SK-N-SH (cell line): ENCODE measurements around the gene CRTC3. TPM values are rescaled to one million over a fixed set of nuclear protein-coding genes. Genes with fewer than 3 reads are reported as not detected.

Experiments used
- CTCF ChIA-PET: fragments of 300-600, 350-600 bp; formaldehyde crosslinking; extraction: SDS; loops from one replicate; lab custom pipeline; 2021; lab: Yijun Ruan, JAX
- POLR2A ChIA-PET: fragments of 350-600 bp; sonication (Branson Sonifier 250); formaldehyde crosslinking; extraction: SDS; loops from one replicate; lab custom pipeline; 2020; ENCODE audit warnings: antibody characterized with exemption, inconsistent platforms; lab: Yijun Ruan, JAX
- DNase-seq: peaks from one replicate; pipeline ENCODE4 v3.0.0; 2012
- H2AFZ ChIP-seq: fragments of 200-600 bp; sonication (generic); 2 replicates; pipeline ENCODE4 v1.8.1; 2016; ENCODE audit warnings: antibody characterized with exemption, mild to moderate bottlenecking, low read depth
- H3F3A ChIP-seq: fragments of 200-600 bp; sonication (generic); replicated peaks from 2 replicates; pipeline ENCODE3; 2016; ENCODE audit warnings: antibody characterized with exemption, mild to moderate bottlenecking; ENCODE audit not compliant: insufficient read depth
- H3K27ac ChIP-seq, 2 experiments: fragments of 200-500 bp in 1 of 2; fragments of 200-600 bp in 1 of 2; sonication (Bioruptor generic) in 1 of 2; sonication (generic), shearing (Covaris generic) in 1 of 2; 2 replicates each; pipeline versions ENCODE4 v1.5.1 to v1.6.1; 2014 to 2016; ENCODE audit warnings: low read depth in 2 of 2, inconsistent platforms in 1 of 2, low read length in 1 of 2, mild to moderate bottlenecking in 1 of 2, mixed read lengths in 1 of 2
- H3K27me3 ChIP-seq: fragments of 200-600 bp; sonication (generic), shearing (Covaris generic); 2 replicates; pipeline ENCODE4 v1.6.1; 2016; ENCODE audit warnings: mixed run types; ENCODE audit not compliant: insufficient read depth
- H3K36me3 ChIP-seq, 2 experiments: fragments of 200-500 bp in 1 of 2; fragments of 200-600 bp in 1 of 2; sonication (Bioruptor generic) in 1 of 2; sonication (generic) in 1 of 2; replicated peaks in 1 of 2; 2 replicates each; pipeline versions ENCODE3 to v1.5.1; 2014 to 2016; ENCODE audit warnings: low read length in 1 of 2, mild to moderate bottlenecking in 1 of 2; ENCODE audit not compliant: insufficient read depth in 2 of 2, control insufficient read depth in 1 of 2
- H3K4me1 ChIP-seq, 2 experiments: fragments of 200-500 bp in 1 of 2; fragments of 200-600 bp in 1 of 2; sonication (Bioruptor generic) in 1 of 2; sonication (generic), shearing (Covaris generic) in 1 of 2; 2 replicates each; pipeline versions ENCODE4 v1.5.1 to v1.6.1; 2014 to 2016; ENCODE audit warnings: low read depth in 1 of 2, low read length in 1 of 2, mixed run types in 1 of 2; ENCODE audit not compliant: insufficient read depth in 2 of 2, control insufficient read depth in 1 of 2
- H3K4me2 ChIP-seq: fragments of 200-600 bp; sonication (generic), shearing (Covaris generic); 2 replicates; pipeline ENCODE4 v1.6.1; 2017; ENCODE audit warnings: mixed run types
- H3K4me3 ChIP-seq, 2 experiments: fragments of 200-500 bp in 1 of 2; fragments of 200-600 bp in 1 of 2; sonication (Bioruptor generic) in 1 of 2; sonication (generic), shearing (Covaris generic) in 1 of 2; 2 replicates each; pipeline versions ENCODE4 v1.5.1 to v1.8.1; 2014 to 2016; ENCODE audit warnings: low read depth in 2 of 2, inconsistent platforms in 1 of 2, low read length in 1 of 2, mild to moderate bottlenecking in 1 of 2, mixed read lengths in 1 of 2, moderate library complexity in 1 of 2
- H3K79me2 ChIP-seq: fragments of 200-600 bp; sonication (generic); 2 replicates; pipeline ENCODE4 v1.8.1; 2017; ENCODE audit warnings: mild to moderate bottlenecking; ENCODE audit not compliant: insufficient read depth
- H3K9ac ChIP-seq: fragments of 200-600 bp; sonication (generic); 2 replicates; pipeline ENCODE4 v1.6.1; 2017; ENCODE audit warnings: mixed run types
- H3K9me2 ChIP-seq: fragments of 200-600 bp; sonication (generic); 2 replicates; pipeline ENCODE4 v1.6.1; 2017; ENCODE audit warnings: mixed run types
- H3K9me3 ChIP-seq: fragments of 200-600 bp; sonication (generic); 2 replicates; pipeline ENCODE4 v1.6.1; 2017; ENCODE audit warnings: mixed run types, mild to moderate bottlenecking, moderate library complexity
- H4K20me1 ChIP-seq: fragments of 200-600 bp; sonication (generic); 2 replicates; pipeline ENCODE4 v1.6.1; 2017; ENCODE audit warnings: mild to moderate bottlenecking, mixed run types; ENCODE audit not compliant: insufficient read depth
- CHD2 ChIP-seq: fragments of 150-350 bp; IDR thresholded peaks from 2 replicates; pipeline ENCODE4 v1.6.1; 2018; ENCODE audit warnings: low read length; ENCODE audit not compliant: partially characterized antibody
- CTCF ChIP-seq: fragments of 200-600 bp; sonication (generic); IDR thresholded peaks from 2 replicates; pipeline ENCODE4 v1.6.1; 2017; ENCODE audit warnings: antibody characterized with exemption, mild to moderate bottlenecking, moderate library complexity
- ELF1 ChIP-seq: IDR thresholded peaks from 2 replicates; pipeline ENCODE4 v1.4.0; 2012
- EZH2phosphoT487 ChIP-seq: fragments of 200-600 bp; sonication (generic); IDR thresholded peaks from 2 replicates; pipeline ENCODE4 v1.6.1; 2017; ENCODE audit warnings: low read depth, mixed run types, mild to moderate bottlenecking, antibody characterized with exemption, moderate library complexity, borderline replicate concordance
- FOSL2 ChIP-seq: IDR thresholded peaks from 2 replicates; pipeline ENCODE4 v1.4.0; 2012; ENCODE audit warnings: low read depth, mild to moderate bottlenecking, moderate library complexity, borderline replicate concordance
- FOXM1 ChIP-seq: IDR thresholded peaks from 2 replicates; pipeline ENCODE4 v1.4.0; 2012; ENCODE audit warnings: low read depth, mild to moderate bottlenecking
- GABPA ChIP-seq: IDR thresholded peaks from 2 replicates; pipeline ENCODE4 v1.4.0; 2012; ENCODE audit warnings: low read depth, mild to moderate bottlenecking
- GATA2 ChIP-seq: sonication (generic); formaldehyde crosslinking; IDR thresholded peaks from 2 replicates; pipeline ENCODE4 v1.5.0; 2020; ENCODE audit warnings: mild to moderate bottlenecking, missing genetic modification reagents
- NRF1 ChIP-seq: IDR thresholded peaks from 2 replicates; pipeline ENCODE4 v1.6.1; 2012; ENCODE audit warnings: low read depth, mild to moderate bottlenecking, low read length
- PBX3 ChIP-seq: IDR thresholded peaks from 2 replicates; pipeline ENCODE4; 2012
- RAD21 ChIP-seq: IDR thresholded peaks from 2 replicates; pipeline ENCODE4 v1.6.1; 2012; ENCODE audit warnings: mild to moderate bottlenecking, low read length
- SIN3A ChIP-seq: IDR thresholded peaks from 2 replicates; pipeline ENCODE4 v1.6.1; 2012; ENCODE audit warnings: low read depth, mild to moderate bottlenecking, low read length, moderate library complexity, borderline replicate concordance
- USF1 ChIP-seq: IDR thresholded peaks from 2 replicates; pipeline ENCODE4 v1.4.0; 2012; ENCODE audit warnings: low read depth, borderline replicate concordance
- USF2 ChIP-seq: fragments of 150-350 bp; IDR thresholded peaks from 2 replicates; pipeline ENCODE4 v1.6.1; 2017; ENCODE audit warnings: antibody characterized with exemption, low read length, low read depth, borderline replicate concordance
- ZBTB33 ChIP-seq: IDR thresholded peaks from 2 replicates; pipeline ENCODE4 v1.4.0; 2012; ENCODE audit warnings: low read depth, borderline replicate concordance
- WGBS: methylation state at CpG from one replicate; pipeline ENCODE4 v1.1.6; 2017; ENCODE audit warnings: low lambda C conversion rate; 5-methylcytosine and 5-hydroxymethylcytosine counted together
- polyA plus RNA-seq, 3 experiments: library from polyadenylated mRNA; depleted of rRNA; stranded (reverse); fragments of >200 nt; gene quantifications; 2 replicates each; pipeline ENCODE4 v1.2.3, GENCODE V29; 2012

Gene CRTC3
- polyA plus RNA-seq, 1 of the 3 experiments (the other 2 are of a cell fraction): 16.7 TPM

GRCh38 chr15:90512981-90513380, 16.7 kb upstream of the CRTC3 start:
- Histone ChIP-seq H3K9ac (no peak overlapping the region), H3K9me2 (no peaks in the 10 kb centered on the region), H3K4me3 (no peak overlapping the region), H2AFZ (no peak overlapping the region), H4K20me1 (no peaks in the 10 kb centered on the region), H3K9me3 (no peaks in the 10 kb centered on the region), H3K27ac (no peak overlapping the region), H3K27me3 (no peaks in the 10 kb centered on the region), H3K4me1 (no peaks in the 10 kb centered on the region), H3K79me2 (no peaks in the 10 kb centered on the region), H3F3A (no peaks in the 10 kb centered on the region), H3K4me2 (no peak overlapping the region), H3K36me3 (peaks cover 0 to 4% of the 10 kb centered on the region in 2 experiments)
- DNase-seq: no peak
- whole genome bisulfite sequencing: 92% methylated on average over 3 of the region's 3 CpGs
- no peak for TF ChIP-seq USF2
- TF ChIP-seq USF1: no peak
- no peak for TF ChIP-seq GABPA
- no peak for TF ChIP-seq CHD2
- no peak for TF ChIP-seq ELF1
- no peak for TF ChIP-seq EZH2phosphoT487
- no peak for TF ChIP-seq SIN3A
- no peak for TF ChIP-seq PBX3
- TF ChIP-seq NRF1: no peak
- TF ChIP-seq FOSL2: no peak
- TF ChIP-seq RAD21: no peak
- no peak for TF ChIP-seq GATA2 (CRISPR knock-in tag)
- TF ChIP-seq FOXM1: no peak
- TF ChIP-seq ZBTB33: no peak
- TF ChIP-seq CTCF: no peak
- ChIA-PET CTCF (interaction anchor here (1.7 kb wide), 1 partner anchor 10 kb away, joined by 4 read pairs; no protein-coding TSS in a partner anchor), POLR2A (no interaction called here)
